ENCODE data around the gene TBX5. TPM values are rescaled to one million over a fixed set of nuclear protein-coding genes. Genes with fewer than 3 reads are reported as not detected.

Gene TBX5
- not detected for polyA plus RNA-seq (2013, experiment 1 of 4)
- not detected for polyA plus RNA-seq (2013, experiment 2 of 4)
- not detected for polyA plus RNA-seq (2013, experiment 3 of 4)
- not detected for polyA plus RNA-seq (2013, experiment 4 of 4)

DNA sequence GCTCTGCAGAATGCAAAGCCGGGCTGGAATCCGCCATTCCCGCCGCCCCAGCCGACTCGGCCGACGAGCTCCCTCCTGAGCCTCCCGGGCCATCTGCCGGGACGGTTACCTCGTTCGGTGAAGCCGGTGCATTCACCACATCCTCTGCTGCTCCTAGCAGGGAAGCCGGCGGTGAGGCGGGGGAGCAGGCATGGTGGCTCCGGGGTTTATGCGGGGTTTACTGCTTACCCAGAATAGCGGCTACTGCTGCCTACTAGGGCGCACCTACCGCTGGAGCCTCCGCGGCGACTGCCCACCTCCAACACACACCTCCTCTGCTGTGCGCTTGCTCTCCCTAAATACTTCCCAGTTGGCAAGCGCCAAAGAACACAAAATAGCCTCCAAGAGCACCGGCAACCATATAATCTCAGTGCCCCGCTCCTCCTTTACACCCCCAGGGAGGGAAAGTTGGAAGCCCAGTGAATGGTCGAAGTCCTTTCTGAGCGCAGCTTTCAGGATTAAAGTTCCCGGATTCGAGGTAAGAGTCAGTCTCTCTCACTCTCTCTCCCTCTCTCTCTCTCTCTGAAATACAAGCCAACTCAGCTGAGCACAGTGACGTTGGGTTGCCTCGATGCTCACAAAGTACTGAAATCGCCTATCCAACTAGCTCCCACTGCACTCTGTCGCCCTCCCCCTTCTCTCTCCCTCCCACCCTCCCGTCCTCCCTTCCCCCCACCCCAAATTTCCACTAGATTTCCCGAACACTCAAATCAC, at the start of gene TBX5:
Gene TBX5 (minus strand): TSS at position 626 of the 753 bp plus-strand sequence. CDS start 2,246 bp downstream, outside the sequence.
- Histone ChIP-seq H3K4me3 (ENCODE audit: insufficient read depth, low read depth, low read length) (peak within 1 kb of the TSS; percentile 3), H3K27me3 (ENCODE audit: control insufficient read depth, insufficient read depth, low read length, poor library complexity, severe bottlenecking) (peaks cover 100% of the 10 kb centered on the region), H3K9me3 (ENCODE audit: control insufficient read depth, low read length) (no peaks in the 10 kb centered on the region), H3K4me1 (ENCODE audit: control insufficient read depth, insufficient read depth, low read length) (peaks cover 14% of the 10 kb centered on the region), H3K27ac (ENCODE audit: insufficient read depth, low read depth, low read length, poor library complexity, severe bottlenecking) (no peak within 1 kb of the TSS), H3K36me3 (ENCODE audit: control insufficient read depth, insufficient read depth, low read length) (no peaks in the 10 kb centered on the region)
- 0 to 1% methylated on average over 39 of the region's 39 CpGs for WGBS, 2 experiments

- Histone ChIP-seq H3K36me3 (ENCODE audit: control insufficient read depth, insufficient read depth, low read length) (no peaks in the 10 kb centered on the region), H3K9me3 (ENCODE audit: control insufficient read depth, low read length) (no peaks in the 10 kb centered on the region), H3K27ac (ENCODE audit: insufficient read depth, low read depth, low read length, poor library complexity, severe bottlenecking) (no peak overlapping the region), H3K4me3 (ENCODE audit: insufficient read depth, low read depth, low read length) (no peak overlapping the region), H3K27me3 (ENCODE audit: control insufficient read depth, insufficient read depth, low read length, poor library complexity, severe bottlenecking) (peaks cover 89% of the 10 kb centered on the region), H3K4me1 (ENCODE audit: control insufficient read depth, insufficient read depth, low read length) (no peaks in the 10 kb centered on the region)
- WGBS, 2 experiments: 66 to 69% methylated on average over 2 of the region's 2 CpGs
Measured at GRCh38 chr12:114451657-114452056, 45.7 kb upstream of the TBX5 start.

- Histone ChIP-seq H3K4me3 (ENCODE audit: insufficient read depth, low read depth, low read length) (no peak overlapping the region), H3K4me1 (ENCODE audit: control insufficient read depth, insufficient read depth, low read length) (no peaks in the 10 kb centered on the region), H3K9me3 (ENCODE audit: control insufficient read depth, low read length) (no peaks in the 10 kb centered on the region), H3K36me3 (ENCODE audit: control insufficient read depth, insufficient read depth, low read length) (no peaks in the 10 kb centered on the region), H3K27me3 (ENCODE audit: control insufficient read depth, insufficient read depth, low read length, poor library complexity, severe bottlenecking) (peaks cover 90% of the 10 kb centered on the region), H3K27ac (ENCODE audit: insufficient read depth, low read depth, low read length, poor library complexity, severe bottlenecking) (no peak overlapping the region)
- WGBS, 2 experiments: 18 to 24% methylated on average over 6 to 7 of the region's 7 CpGs
Measured at GRCh38 chr12:114450515-114451300, 44.8 kb upstream of the TBX5 start.

- Histone ChIP-seq H3K27me3 (ENCODE audit: control insufficient read depth, insufficient read depth, low read length, poor library complexity, severe bottlenecking) (peaks cover 95% of the 10 kb centered on the region), H3K9me3 (ENCODE audit: control insufficient read depth, low read length) (no peaks in the 10 kb centered on the region), H3K36me3 (ENCODE audit: control insufficient read depth, insufficient read depth, low read length) (no peaks in the 10 kb centered on the region), H3K27ac (ENCODE audit: insufficient read depth, low read depth, low read length, poor library complexity, severe bottlenecking) (no peak overlapping the region), H3K4me1 (ENCODE audit: control insufficient read depth, insufficient read depth, low read length) (no peaks in the 10 kb centered on the region), H3K4me3 (ENCODE audit: insufficient read depth, low read depth, low read length) (no peak overlapping the region)
- 22 to 32% methylated on average over 4 to 5 of the region's 5 CpGs for WGBS, 2 experiments
Measured at GRCh38 chr12:114450019-114450418, 44.1 kb upstream of the TBX5 start.

GRCh38 chr12:114448618-114448933, 42.6 kb upstream of the TBX5 start:
- Histone ChIP-seq H3K27ac (ENCODE audit: insufficient read depth, low read depth, low read length, poor library complexity, severe bottlenecking) (no peak overlapping the region), H3K4me1 (ENCODE audit: control insufficient read depth, insufficient read depth, low read length) (no peaks in the 10 kb centered on the region), H3K27me3 (ENCODE audit: control insufficient read depth, insufficient read depth, low read length, poor library complexity, severe bottlenecking) (peaks cover 98% of the 10 kb centered on the region), H3K4me3 (ENCODE audit: insufficient read depth, low read depth, low read length) (no peak overlapping the region), H3K9me3 (ENCODE audit: control insufficient read depth, low read length) (no peaks in the 10 kb centered on the region), H3K36me3 (ENCODE audit: control insufficient read depth, insufficient read depth, low read length) (no peaks in the 10 kb centered on the region)
- WGBS, 2 experiments: 0 to 1% methylated on average over 23 of the region's 23 CpGs

DNA sequence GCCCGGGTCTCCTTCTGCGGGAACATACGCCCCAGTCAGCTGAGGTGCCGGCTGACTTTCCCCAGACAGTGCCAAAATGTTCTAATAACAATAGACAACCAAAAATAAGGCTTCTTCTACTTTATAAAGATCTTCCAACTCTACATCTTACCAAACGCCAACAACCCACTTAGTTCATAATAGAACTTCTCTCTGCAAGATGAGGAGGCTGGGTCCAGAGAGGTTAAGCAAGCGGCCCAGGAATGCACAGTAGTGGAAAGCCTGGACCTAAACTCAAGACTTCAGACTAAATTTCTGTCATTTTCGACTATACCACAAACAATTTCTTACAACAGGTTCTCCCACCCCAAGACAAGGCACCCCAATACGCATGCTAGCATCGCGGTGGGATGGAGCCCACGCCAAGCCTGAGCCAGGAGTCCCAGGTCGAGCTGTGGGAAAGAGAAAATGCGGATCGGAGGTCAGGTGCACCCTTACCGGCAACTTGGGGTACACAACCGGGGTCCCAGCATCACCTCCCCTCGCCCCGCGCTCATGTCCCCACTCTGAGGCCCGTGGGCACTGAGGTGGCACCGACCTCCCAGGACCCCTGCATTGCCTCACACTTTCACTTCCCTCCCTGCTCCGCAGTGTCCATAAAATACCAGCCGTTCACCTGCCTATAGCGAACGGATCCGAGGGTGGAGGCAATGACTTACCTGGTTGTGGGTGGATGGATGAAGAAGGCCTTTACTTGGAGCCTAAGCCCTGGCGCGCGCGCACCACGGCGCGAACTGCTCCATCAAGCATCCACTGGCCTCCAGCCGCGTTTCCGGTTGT, 42.1 kb upstream of the TBX5 start:
- H3K27ac ChIP-seq (ENCODE audit: insufficient read depth, low read depth, low read length, poor library complexity, severe bottlenecking): no peak overlapping the region
- H3K4me3 ChIP-seq (ENCODE audit: insufficient read depth, low read depth, low read length): no peak overlapping the region
- 10 to 11% methylated on average over 36 of the region's 36 CpGs for WGBS, 2 experiments
- H3K27me3 ChIP-seq (ENCODE audit: control insufficient read depth, insufficient read depth, low read length, poor library complexity, severe bottlenecking): peaks cover 100% of the 10 kb centered on the region
- no peaks in the 10 kb centered on the region for H3K9me3 ChIP-seq (ENCODE audit: control insufficient read depth, low read length)
- H3K36me3 ChIP-seq (ENCODE audit: control insufficient read depth, insufficient read depth, low read length): no peaks in the 10 kb centered on the region
- no peaks in the 10 kb centered on the region for H3K4me1 ChIP-seq (ENCODE audit: control insufficient read depth, insufficient read depth, low read length)

DNA sequence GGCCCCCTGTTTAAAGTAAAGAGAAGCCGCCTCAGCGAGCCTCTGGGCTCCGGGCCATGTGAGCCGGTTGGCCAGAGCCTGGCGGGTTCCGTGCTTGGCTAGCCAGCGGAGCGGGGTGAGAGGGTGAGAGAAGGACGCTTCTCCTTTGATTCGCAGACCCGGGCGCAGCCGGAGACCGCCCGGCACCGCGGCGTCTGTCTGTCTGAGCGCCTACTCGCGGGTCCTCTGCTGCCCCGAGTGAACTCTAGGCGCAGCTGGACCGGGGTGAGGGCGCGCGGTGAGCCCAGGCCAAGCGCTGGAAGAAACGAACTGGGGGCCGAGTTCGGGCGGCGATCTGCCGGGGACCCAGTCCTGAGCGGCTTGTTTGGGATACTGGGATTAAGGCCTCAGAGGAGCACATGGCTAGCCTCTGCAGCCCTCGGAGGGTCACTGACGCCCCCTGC, 41.4 kb upstream of the TBX5 start:
- 2% methylated on average over 37 of the region's 37 CpGs for WGBS, 2 experiments
- no peaks in the 10 kb centered on the region for H3K36me3 ChIP-seq (ENCODE audit: control insufficient read depth, insufficient read depth, low read length)
- no peak overlapping the region for H3K4me3 ChIP-seq (ENCODE audit: insufficient read depth, low read depth, low read length)
- no peaks in the 10 kb centered on the region for H3K4me1 ChIP-seq (ENCODE audit: control insufficient read depth, insufficient read depth, low read length)
- no peaks in the 10 kb centered on the region for H3K9me3 ChIP-seq (ENCODE audit: control insufficient read depth, low read length)
- H3K27ac ChIP-seq (ENCODE audit: insufficient read depth, low read depth, low read length, poor library complexity, severe bottlenecking): no peak overlapping the region
- H3K27me3 ChIP-seq (ENCODE audit: control insufficient read depth, insufficient read depth, low read length, poor library complexity, severe bottlenecking): peaks cover 100% of the 10 kb centered on the region

GRCh38 chr12:114445401-114446323, 39.7 kb upstream of the TBX5 start:
- no peak overlapping the region for H3K4me3 ChIP-seq (ENCODE audit: insufficient read depth, low read depth, low read length)

More at GRCh38 chr12:114445401-114446323, 39.7 kb upstream of the TBX5 start:
- Histone ChIP-seq H3K4me1 (ENCODE audit: control insufficient read depth, insufficient read depth, low read length) (no peaks in the 10 kb centered on the region), H3K36me3 (ENCODE audit: control insufficient read depth, insufficient read depth, low read length) (no peaks in the 10 kb centered on the region), H3K27me3 (ENCODE audit: control insufficient read depth, insufficient read depth, low read length, poor library complexity, severe bottlenecking) (peaks cover 100% of the 10 kb centered on the region), H3K27ac (ENCODE audit: insufficient read depth, low read depth, low read length, poor library complexity, severe bottlenecking) (no peak overlapping the region), H3K9me3 (ENCODE audit: control insufficient read depth, low read length) (no peaks in the 10 kb centered on the region)
- 9 to 10% methylated on average over 26 to 32 of the region's 32 CpGs for WGBS, 2 experiments

Data from ectodermal cell (in vitro differentiated cells).